K562 (cell line): ENCODE data around the gene SOSTDC1. TPM values are rescaled to one million over a fixed set of nuclear protein-coding genes. Genes with fewer than 3 reads are reported as not detected.

ENCODE experiments used
- BACH1 ChIP-seq: fragments of 200-800 bp; sonication (Bioruptor generic); IDR thresholded peaks from 2 replicates; pipeline ENCODE4 v1.6.1; 2016; ENCODE audit warnings: missing genetic modification characterization, missing compliant biosample characterization
- CBFA2T2 ChIP-seq: fragments of 450-650 bp; conservative IDR thresholded peaks from 2 replicates; pipeline ENCODE4 v1.6.1; 2017; ENCODE audit warnings: mild to moderate bottlenecking
- CREB5 ChIP-seq: fragments of 250-450 bp; sonication (Bioruptor Pico); IDR thresholded peaks from 2 replicates; pipeline ENCODE4 v1.5.0; 2020; ENCODE audit warnings: mild to moderate bottlenecking
- FOXM1 ChIP-seq, 2 experiments: fragments of 450-650 bp in 1 of 2; sonication (generic) in 1 of 2; formaldehyde crosslinking in 1 of 2; IDR thresholded peaks; 2 replicates each; pipeline versions ENCODE4 v1.6.1 to v1.9.0; 2017 to 2022; ENCODE audit warnings: low read depth in 2 of 2, mild to moderate bottlenecking in 2 of 2, missing genetic modification reagents in 1 of 2, moderate library complexity in 1 of 2
- FUS ChIP-seq: fragments of 200-400 bp; formaldehyde crosslinking; optimal IDR thresholded peaks from 2 replicates; pipeline ENCODE3; 2017; ENCODE audit warnings: low read depth, low read length
- HDAC1 ChIP-seq, 2 experiments: fragments of 450-650 bp; IDR thresholded peaks; 2 replicates each; pipeline ENCODE4 v1.6.1; 2016 to 2017; ENCODE audit warnings: inconsistent platforms in 1 of 2, mild to moderate bottlenecking in 1 of 2, moderate library complexity in 1 of 2
- MAFG ChIP-seq: fragments of 450-650 bp; conservative IDR thresholded peaks from 2 replicates; pipeline ENCODE4 v1.6.1; 2016; ENCODE audit warnings: missing genetic modification characterization, missing compliant biosample characterization
- MECOM ChIP-seq: fragments of 250-450 bp; sonication (Bioruptor Pico); IDR thresholded peaks from 2 replicates; pipeline ENCODE4 v1.8.0; 2022; ENCODE audit warnings: inconsistent platforms
- POLR3G ChIP-seq: IDR thresholded peaks from 2 replicates; pipeline ENCODE4 v1.6.1; 2011; ENCODE audit not compliant: insufficient read length, insufficient replicate concordance; ENCODE audit errors: extremely low read depth
- RAD51 ChIP-seq: fragments of 450-650 bp; IDR thresholded peaks from 2 replicates; pipeline ENCODE4 v1.7.1; 2016; ENCODE audit warnings: low read depth, mild to moderate bottlenecking, borderline replicate concordance
- RBFOX2 ChIP-seq: fragments of 200-400 bp; formaldehyde crosslinking; IDR thresholded peaks from 2 replicates; pipeline ENCODE4 v1.6.1; 2017; ENCODE audit warnings: low read depth, mild to moderate bottlenecking, low read length, moderate library complexity
- RHOXF2B ChIP-seq: fragments of 250-450 bp; sonication (Bioruptor Pico); conservative IDR thresholded peaks from 2 replicates; pipeline ENCODE4 v1.5.1; 2021
- RNF2 ChIP-seq: sonication (generic); IDR thresholded peaks from 2 replicates; pipeline ENCODE4 v1.6.1; 2016
- SMAD4 ChIP-seq: fragments of 250-450 bp; sonication (Bioruptor Pico); conservative IDR thresholded peaks from 2 replicates; pipeline ENCODE4 v1.8.0; 2021; ENCODE audit warnings: inconsistent platforms, mild to moderate bottlenecking, moderate library complexity
- SMARCC2 ChIP-seq: fragments of 450-650 bp; IDR thresholded peaks from 2 replicates; pipeline ENCODE4 v1.6.1; 2017; ENCODE audit warnings: antibody characterized with exemption, moderate library complexity, mild to moderate bottlenecking, low read depth
- SMARCE1 ChIP-seq: fragments of 450-650 bp; IDR thresholded peaks from 2 replicates; pipeline ENCODE4 v1.7.1; 2016; ENCODE audit warnings: mild to moderate bottlenecking
- SUPT5H ChIP-seq: fragments of 450-650 bp; IDR thresholded peaks from 2 replicates; pipeline ENCODE4 v1.6.1; 2016
- TEAD4 ChIP-seq, 2 experiments: sonication (generic) in 1 of 2; formaldehyde crosslinking in 1 of 2; IDR thresholded peaks; 2 replicates each; pipeline versions ENCODE4 v1.6.1 to v1.8.0; 2012 to 2022; ENCODE audit warnings: borderline replicate concordance in 1 of 2, inconsistent platforms in 1 of 2, low read length in 1 of 2, mild to moderate bottlenecking in 1 of 2, missing genetic modification reagents in 1 of 2
- ZFPM2 ChIP-seq: fragments of 250-450 bp; sonication (Bioruptor Pico); IDR thresholded peaks from 2 replicates; pipeline ENCODE4 v1.5.1; 2022; ENCODE audit warnings: mild to moderate bottlenecking
- ZKSCAN8 ChIP-seq: fragments of 200-800 bp; sonication (Bioruptor generic); IDR thresholded peaks from 2 replicates; pipeline ENCODE4 v1.6.1; 2016; ENCODE audit warnings: missing genetic modification characterization, missing compliant biosample characterization
- ZNF124 ChIP-seq: sonication (generic); formaldehyde crosslinking; IDR thresholded peaks from 2 replicates; pipeline ENCODE4 v1.8.1; 2022; ENCODE audit warnings: missing genetic modification reagents
- ZNF316 ChIP-seq: fragments of 450-650 bp; IDR thresholded peaks from 2 replicates; pipeline ENCODE4 v1.6.1; 2016
- ZNF699 ChIP-seq: fragments of 250-450 bp; sonication (Bioruptor Pico); IDR thresholded peaks from 2 replicates; pipeline ENCODE4 v1.8.0; 2021; ENCODE audit warnings: mild to moderate bottlenecking, moderate library complexity; ENCODE audit not compliant: insufficient replicate concordance
- polyA plus RNA-seq, 8 experiments: library from polyadenylated mRNA; depleted of rRNA in 4 of 8; stranded (reverse) in 5 of 8; unstranded in 3 of 8; fragments of >200 nt; fragmentation: Nextera tagmentation in 2 of 8; fragmentation: Illumina TruSeq in 1 of 8; extraction: Ambion mirVana in 2 of 8; extraction: Trizol in 1 of 8; gene quantifications; 2 replicates each; pipeline versions ENCODE4 v1.2.1 to v1.2.3, GENCODE V29; 2011 to 2014; ENCODE audit warnings: inconsistent platforms in 1 of 8, missing spikeins in 1 of 8
- total RNA-seq, 7 experiments: library from RNA; depleted of rRNA in 6 of 7; stranded (reverse); fragments of >200 nt in 6 of 7; fragmentation: Illumina TruSeq in 2 of 7; extraction: Trizol in 2 of 7; gene quantifications; 2 replicates each; pipeline versions ENCODE4 v1.2.1 to v1.2.3, GENCODE V29; 2011 to 2021; ENCODE audit warnings: low replicate concordance in 1 of 7
- TF ChIP-seq, protein P1 (sequence below), 2 experiments: fragments of 450-650 bp; IDR thresholded peaks; 2 replicates each; pipeline ENCODE4 v1.6.1; 2016
- TF ChIP-seq, protein P2 (sequence below), 2 experiments: IDR thresholded peaks; 2 replicates each; pipeline ENCODE4 v1.6.1; 2011; ENCODE audit warnings: borderline replicate concordance in 1 of 2, control low read depth in 1 of 2, low read depth in 1 of 2, low read length in 1 of 2, mild to moderate bottlenecking in 1 of 2, mixed read lengths in 1 of 2, moderate library complexity in 1 of 2; ENCODE audit not compliant: insufficient read depth in 1 of 2, insufficient read length in 1 of 2, poor library complexity in 1 of 2, severe bottlenecking in 1 of 2; ENCODE audit errors: extremely low read depth in 1 of 2

The SOSTDC1 gene
- total and polyA plus RNA-seq, 9 of the 15 experiments (the other 6 are each of a cell fraction or from before 2014, with no cell fraction given), result 8.3 to 48.6 (median 15.9) TPM

DNA sequence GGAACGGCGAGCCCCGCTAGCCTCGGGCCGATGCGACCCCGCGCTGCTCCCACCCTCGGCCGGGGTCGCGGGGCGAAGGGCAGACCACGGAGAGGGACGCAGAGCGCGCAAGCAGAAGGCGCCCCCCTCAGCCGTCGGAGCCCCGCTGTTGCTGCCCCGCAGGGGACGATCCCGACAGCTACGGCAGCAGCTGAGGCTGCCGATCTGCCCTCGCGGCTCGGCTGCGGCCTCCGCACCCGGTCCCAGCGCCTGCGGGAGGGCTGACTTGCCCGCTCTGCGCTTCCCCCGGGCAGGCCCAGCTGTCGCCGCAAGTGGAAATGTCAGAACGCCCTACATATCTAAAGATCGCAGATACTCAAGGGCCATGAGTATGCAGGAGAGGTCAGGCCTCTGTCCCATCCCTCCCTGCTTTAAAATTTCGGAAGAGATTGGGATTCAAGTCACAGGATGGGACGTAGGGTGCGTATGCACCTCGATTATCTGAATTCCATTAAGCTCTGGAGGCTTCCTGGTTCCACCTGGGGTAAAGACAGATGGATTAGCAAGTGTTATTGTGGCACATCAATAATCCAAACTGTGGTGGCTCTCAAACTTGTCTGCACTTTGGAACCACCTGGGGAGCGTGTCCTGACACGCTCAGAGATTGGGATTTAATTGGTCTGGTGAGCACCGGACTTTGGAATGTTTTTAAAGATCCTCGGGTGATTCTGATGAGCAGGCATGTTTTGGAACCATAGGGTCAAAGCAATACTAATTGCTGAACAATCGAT, 44.0 kb downstream of the SOSTDC1 start, which contains the start of gene CRPPA (continued):
- TF ChIP-seq, protein P1, sequence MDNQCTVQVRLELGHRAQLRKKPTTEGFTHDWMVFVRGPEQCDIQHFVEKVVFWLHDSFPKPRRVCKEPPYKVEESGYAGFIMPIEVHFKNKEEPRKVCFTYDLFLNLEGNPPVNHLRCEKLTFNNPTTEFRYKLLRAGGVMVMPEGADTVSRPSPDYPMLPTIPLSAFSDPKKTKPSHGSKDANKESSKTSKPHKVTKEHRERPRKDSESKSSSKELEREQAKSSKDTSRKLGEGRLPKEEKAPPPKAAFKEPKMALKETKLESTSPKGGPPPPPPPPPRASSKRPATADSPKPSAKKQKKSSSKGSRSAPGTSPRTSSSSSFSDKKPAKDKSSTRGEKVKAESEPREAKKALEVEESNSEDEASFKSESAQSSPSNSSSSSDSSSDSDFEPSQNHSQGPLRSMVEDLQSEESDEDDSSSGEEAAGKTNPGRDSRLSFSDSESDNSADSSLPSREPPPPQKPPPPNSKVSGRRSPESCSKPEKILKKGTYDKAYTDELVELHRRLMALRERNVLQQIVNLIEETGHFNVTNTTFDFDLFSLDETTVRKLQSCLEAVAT (IDR thresholded peaks at IDR 0.05), result peak; percentile 62 to 73; a peak in 3 of 4 replicates
- TF ChIP-seq TEAD4 (IDR thresholded peaks at IDR 0.05; ENCODE audit: low read length), result peak; percentile 52
- TF ChIP-seq TEAD4 (CRISPR knock-in tag; IDR thresholded peaks at IDR 0.05; ENCODE audit: borderline replicate concordance), result no peak
- TF ChIP-seq SMAD4 (CRISPR knock-in tag), result no peak
- TF ChIP-seq MAFG (tag), result peak; percentile 53
- TF ChIP-seq MECOM (CRISPR knock-in tag), result no peak
- TF ChIP-seq CREB5 (CRISPR knock-in tag), result no peak
- TF ChIP-seq BACH1 (tag), result no peak; the same call in 1 of the 2 replicates
- TF ChIP-seq RAD51, result no peak
- TF ChIP-seq FOXM1 (IDR thresholded peaks at IDR 0.05; ENCODE audit: low read depth), result no peak
- peak; percentile 58; the same call in 1 of the 2 replicates for TF ChIP-seq FOXM1 (CRISPR knock-in tag; IDR thresholded peaks at IDR 0.05; ENCODE audit: low read depth)
- TF ChIP-seq HDAC1 (IDR thresholded peaks at IDR 0.05), result no peak
- no peak for TF ChIP-seq ZNF699 (CRISPR knock-in tag)
- TF ChIP-seq RNF2, result peak; percentile 71; the same call in 1 of the 2 replicates
- TF ChIP-seq ZKSCAN8 (CRISPR knock-in tag), result 0 out of 2 replicates have a peak, but pooled peaks have one; percentile 59
- 0 out of 2 replicates have a peak, but pooled peaks have one; percentile 23 for TF ChIP-seq SMARCE1
- TF ChIP-seq RHOXF2B, result no peak
- TF ChIP-seq, protein P2, sequence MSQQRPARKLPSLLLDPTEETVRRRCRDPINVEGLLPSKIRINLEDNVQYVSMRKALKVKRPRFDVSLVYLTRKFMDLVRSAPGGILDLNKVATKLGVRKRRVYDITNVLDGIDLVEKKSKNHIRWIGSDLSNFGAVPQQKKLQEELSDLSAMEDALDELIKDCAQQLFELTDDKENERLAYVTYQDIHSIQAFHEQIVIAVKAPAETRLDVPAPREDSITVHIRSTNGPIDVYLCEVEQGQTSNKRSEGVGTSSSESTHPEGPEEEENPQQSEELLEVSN (IDR thresholded peaks at IDR 0.05; ENCODE audit: borderline replicate concordance in 1 of 2, extremely low read depth in 1 of 2, insufficient read depth in 1 of 2, insufficient read length in 1 of 2, low read depth in 1 of 2, low read length in 1 of 2, poor library complexity in 1 of 2, severe bottlenecking in 1 of 2), result peak; percentile 8 to 52
- TF ChIP-seq ZNF316, result peak; percentile 82
- TF ChIP-seq CBFA2T2, result peak; percentile 56
- TF ChIP-seq SMARCC2, result no peak
- TF ChIP-seq POLR3G, result no peak
- TF ChIP-seq FUS, result no peak
- TF ChIP-seq ZNF124 (CRISPR knock-in tag), result 0 out of 2 replicates have a peak, but pooled peaks have one; percentile 34
- no peak for TF ChIP-seq SUPT5H
- peak; percentile 15; the same call in 1 of the 2 replicates for TF ChIP-seq RBFOX2
- TF ChIP-seq ZFPM2 (CRISPR knock-in tag), result no peak
